HEK293T (cell line): Measurements from ENCODE around the gene ZNRD2.

Experiments
- ARNT ChIP-seq: fragments of 450-650 bp; IDR thresholded peaks from 2 replicates; pipeline ENCODE4 v1.6.1; 2017; ENCODE audit warnings: mild to moderate bottlenecking
- BHLHE40 ChIP-seq: fragments of 450-650 bp; IDR thresholded peaks from 2 replicates; pipeline ENCODE4 v1.6.1; 2016; ENCODE audit warnings: mild to moderate bottlenecking, moderate library complexity, borderline replicate concordance
- L3MBTL2 ChIP-seq: fragments of 450-650 bp; conservative IDR thresholded peaks from 2 replicates; pipeline ENCODE4 v1.6.1; 2016; ENCODE audit warnings: mild to moderate bottlenecking
- SP1 ChIP-seq: fragments of 450-650 bp; IDR thresholded peaks from 2 replicates; pipeline ENCODE4 v1.6.1; 2017
- SUZ12 ChIP-seq: fragments of 450-650 bp; IDR thresholded peaks from 2 replicates; pipeline ENCODE4 v1.6.1; 2016; ENCODE audit warnings: mild to moderate bottlenecking

DNA sequence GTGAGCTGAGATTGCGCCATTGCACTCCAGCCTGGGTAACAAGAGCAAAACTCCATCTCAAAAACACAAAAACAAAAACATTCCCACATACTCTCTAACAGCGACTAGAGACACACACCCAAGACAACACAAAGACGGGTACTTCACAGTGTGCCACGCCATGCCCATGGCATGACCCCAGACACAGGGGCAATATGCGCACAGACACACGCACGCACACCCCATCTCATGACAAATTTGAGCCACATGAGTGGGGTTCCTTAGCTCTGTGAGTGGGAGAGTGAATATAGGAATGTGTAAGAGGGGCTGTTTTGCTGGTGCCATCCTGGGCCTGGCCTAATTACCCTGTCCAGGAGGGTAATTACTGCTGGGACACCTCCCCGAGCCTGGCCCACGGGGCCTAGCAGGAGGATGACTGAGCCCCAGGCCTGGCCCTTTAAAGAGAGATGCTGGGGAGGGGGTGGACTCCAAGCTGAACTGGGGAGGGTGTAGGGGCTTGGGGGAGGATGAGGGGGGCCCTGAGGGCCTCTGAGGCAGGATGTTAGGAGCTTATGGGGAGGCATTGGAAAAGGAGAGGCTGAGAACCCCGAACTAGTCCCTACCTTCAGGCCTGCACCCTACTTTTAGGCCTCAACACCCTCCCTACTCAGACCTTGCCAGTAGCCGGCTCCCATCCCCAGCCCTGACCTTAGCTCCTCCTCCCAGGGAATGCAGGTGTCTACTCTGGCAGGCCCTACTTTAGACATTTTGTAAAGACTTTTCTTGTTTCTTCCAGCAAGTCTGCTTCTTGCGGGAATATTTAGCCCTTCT lies 13.6 kb upstream of the ZNRD2 start:
- no peak for TF ChIP-seq SUZ12
- TF ChIP-seq BHLHE40, result no peak
- no peak for TF ChIP-seq L3MBTL2
- no peak for TF ChIP-seq ARNT
- no peak for TF ChIP-seq SP1
